HUDEP-2 (cell line): ENCODE data around the gene CHN2.
"Not testable (repeated sequence)": the region's sequence is repeated elsewhere in the genome, so short reads cannot be mapped to it uniquely, and the experiment has no call there.

Experiments used
- DNase-seq, 76 experiments: peaks; one replicate each; lab custom pipeline; 2025; ENCODE audit not compliant: unreplicated experiment in 76 of 76; lab: John Stamatoyannopoulos, UW

Gene CHN2

GRCh38 chr7:29516491-29516890 is 321.9 kb downstream of the CHN2 start:
- DNase-seq = no peak

- DNase-seq = no peak
Observed at GRCh38 chr7:29518616-29519015, 324.0 kb downstream of the CHN2 start.

GRCh38 chr7:29523728-29524127 is 329.2 kb downstream of the CHN2 start:
- DNase-seq = no peak

GRCh38 chr7:29527505-29528108 is 333.0 kb downstream of the CHN2 start:
- no peak for DNase-seq

GRCh38 chr7:29528526-29528925 is 334.0 kb downstream of the CHN2 start:
- DNase-seq = not testable (repeated sequence)
